ENCODE measurements around the gene ADAM23.

GRCh38 chr2:206433190-206433589, 10.1 kb upstream of the ADAM23 start:
- TF ChIP-seq MYBL2 (CRISPR knock-in tag; IDR thresholded peaks at IDR 0.05) (no peak), CTCF (IDR thresholded peaks at IDR 0.05) (no peak), MAX (CRISPR knock-in tag; IDR thresholded peaks at IDR 0.05) (no peak), ZNF232 (CRISPR knock-in tag; IDR thresholded peaks at IDR 0.05) (no peak)

Measured in WTC11 (cell line).